ENCODE data around the gene CBX8.

GRCh38 chr17:79832218-79833109 is 35.6 kb upstream of the CBX8 start:
- TF ChIP-seq GATA3 (IDR thresholded peaks at IDR 0.05; ENCODE audit: low read depth, low read length) (no peak), GATA2 (IDR thresholded peaks at IDR 0.05; ENCODE audit: low read depth, low read length) (no peak)

Data from SH-SY5Y (cell line).